GM19452 (cell line): ENCODE measurements around the gene PPP1R14C.

ENCODE experiments used
- ATAC-seq: cut with Tn5 transposase; IDR thresholded peaks from one replicate; pipeline ENCODE4 v1.9.1; 2021; ENCODE audit not compliant: unreplicated experiment

PPP1R14C gene

GRCh38 chr6:150142670-150143515 lies at the start of gene PPP1R14C:
Gene PPP1R14C (plus strand): TSS chr6:150143044. CDS start chr6:150143193, 149 bp downstream.
- no peak for ATAC-seq

GRCh38 chr6:150093397-150093796 lies 49.4 kb upstream of the PPP1R14C start:
- ATAC-seq: no peak

GRCh38 chr6:150098155-150098554 lies 44.7 kb upstream of the PPP1R14C start:
- no peak for ATAC-seq

GRCh38 chr6:150099546-150099945 lies 43.3 kb upstream of the PPP1R14C start:
- no peak for ATAC-seq

GRCh38 chr6:150099953-150100352 lies 42.9 kb upstream of the PPP1R14C start:
- ATAC-seq: no peak

- no peak for ATAC-seq
Observed at GRCh38 chr6:150100745-150101144, 42.1 kb upstream of the PPP1R14C start.

GRCh38 chr6:150102750-150103270 lies 40.0 kb upstream of the PPP1R14C start:
- no peak for ATAC-seq

GRCh38 chr6:150112233-150112632 lies 30.6 kb upstream of the PPP1R14C start:
- no peak for ATAC-seq

GRCh38 chr6:150115769-150116168 lies 27.1 kb upstream of the PPP1R14C start:
- no peak for ATAC-seq

- ATAC-seq: no peak
Observed at GRCh38 chr6:150116200-150116800, 26.5 kb upstream of the PPP1R14C start.

- no peak for ATAC-seq
Observed at GRCh38 chr6:150118203-150118602, 24.6 kb upstream of the PPP1R14C start.

- no peak for ATAC-seq
Observed at GRCh38 chr6:150118627-150119026, 24.2 kb upstream of the PPP1R14C start.

GRCh38 chr6:150119173-150119572 lies 23.7 kb upstream of the PPP1R14C start:
- no peak for ATAC-seq

- no peak for ATAC-seq
Observed at GRCh38 chr6:150123645-150124044, 19.2 kb upstream of the PPP1R14C start.

- ATAC-seq: no peak
Observed at GRCh38 chr6:150124235-150124634, 18.6 kb upstream of the PPP1R14C start.

GRCh38 chr6:150126641-150127291 lies 16.1 kb upstream of the PPP1R14C start:
- ATAC-seq: no peak

GRCh38 chr6:150128425-150128824 lies 14.4 kb upstream of the PPP1R14C start:
- ATAC-seq: no peak

GRCh38 chr6:150129616-150130505 lies 13.0 kb upstream of the PPP1R14C start:
- ATAC-seq: no peak

GRCh38 chr6:150133686-150134085 lies 9.2 kb upstream of the PPP1R14C start:
- ATAC-seq: no peak

- no peak for ATAC-seq
Observed at GRCh38 chr6:150134280-150134920, 8.4 kb upstream of the PPP1R14C start.
